Vein endothelial cell (primary cell): ENCODE results near the gene LRRC1. TPM values are rescaled to one million over a fixed set of nuclear protein-coding genes. Genes with fewer than 3 reads are reported as not detected.

ENCODE experiments used
- total RNA-seq: library from RNA; depleted of rRNA; stranded (reverse); fragments of >200 nt; gene quantifications from 2 replicates; pipeline ENCODE4 v1.2.3, GENCODE V29; 2012

The LRRC1 gene
- 27.2 and 27.4 TPM in 2 replicates for total RNA-seq

DNA sequence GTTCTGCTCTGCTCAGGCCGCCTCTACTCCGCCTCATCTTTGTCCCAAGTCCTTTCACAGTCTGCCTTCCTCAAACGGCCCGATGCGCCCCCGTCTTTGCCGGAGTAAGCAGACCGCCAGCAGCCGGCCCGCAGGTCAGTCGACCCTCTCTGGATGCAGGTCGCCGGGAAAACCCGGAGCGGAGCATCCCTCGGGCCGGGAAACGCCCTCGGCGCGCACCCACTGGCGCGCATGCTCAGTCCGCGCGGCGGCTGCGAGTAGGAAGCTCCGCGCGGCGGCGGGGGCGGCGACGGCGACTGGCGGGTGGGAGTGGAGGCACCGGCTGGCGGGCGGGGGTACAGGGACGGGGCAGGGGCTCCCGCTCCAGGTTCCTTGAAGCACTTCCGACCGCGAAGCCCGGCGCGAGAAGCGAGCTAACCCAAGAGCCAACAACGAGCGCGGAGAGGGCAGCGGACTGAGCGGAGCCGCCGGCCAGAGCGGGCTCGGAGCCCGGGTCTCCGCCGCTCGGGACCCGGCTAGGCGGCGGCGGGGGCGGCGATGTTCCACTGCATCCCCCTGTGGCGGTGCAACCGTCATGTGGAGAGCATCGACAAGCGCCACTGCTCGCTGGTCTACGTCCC is at the start of gene LRRC1:
Gene LRRC1, plus strand, starts transcription at position 286 of the 620 bp plus-strand sequence. Its CDS starts 252 bp downstream, at position 538.

Other genes with a start within 250 kb of the LRRC1 start
- 23.1 and 27.4 TPM in 2 replicates for gene GCLC, start 249.9 kb upstream of the LRRC1 start, total RNA-seq
- gene KLHL31, start 129.2 kb upstream of the LRRC1 start, total RNA-seq = 0.29 and 0.33 TPM in 2 replicates